ENCODE measurements around the gene LRCH4.

GRCh38 chr7:100553032-100553431, 32.9 kb downstream of the LRCH4 start:
- TF ChIP-seq CTCF (IDR thresholded peaks at IDR 0.05; ENCODE audit: borderline replicate concordance, extremely low read depth, low read length, poor library complexity, severe bottlenecking): no peak
- no peak for TF ChIP-seq EZH2 (IDR thresholded peaks at IDR 0.05; ENCODE audit: borderline replicate concordance, low read depth, low read length, severe bottlenecking)
